HEK293 (cell line): ENCODE results near the gene UBAC2.

Source experiments
- CTCF ChIA-PET: fragments of 350-600 bp; formaldehyde crosslinking; extraction: SDS; loops from one replicate; lab custom pipeline; 2021; ENCODE audit warnings: antibody characterized with exemption; lab: Yijun Ruan, JAX
- POLR2A ChIA-PET: fragments of 300-600 bp; formaldehyde crosslinking; extraction: SDS; loops from one replicate; lab custom pipeline; 2020; ENCODE audit warnings: antibody characterized with exemption, inconsistent platforms; lab: Yijun Ruan, JAX
- H3K27ac ChIP-seq: fragments of 200-500 bp; sonication (Bioruptor generic); 2 replicates; pipeline ENCODE4 v1.5.1; 2014; ENCODE audit warnings: low read depth, low read length, control low read depth, inconsistent platforms; ENCODE audit errors: extremely low read depth
- H3K36me3 ChIP-seq, 2 experiments: fragments of 200-500 bp in 1 of 2; sonication (Bioruptor generic) in 1 of 2; 1 replicate in 1 of 2; 2 replicates in 1 of 2; pipeline ENCODE4 v1.5.1; 2014 to 2017; ENCODE audit warnings: inconsistent platforms in 2 of 2, low read length in 2 of 2; ENCODE audit not compliant: control insufficient read depth in 2 of 2, insufficient read depth in 1 of 2
- H3K4me1 ChIP-seq: fragments of 200-500 bp; sonication (Bioruptor generic); 2 replicates; pipeline ENCODE4 v1.5.1; 2014; ENCODE audit warnings: mild to moderate bottlenecking, low read length, inconsistent platforms; ENCODE audit not compliant: control insufficient read depth, insufficient read depth
- H3K4me3 ChIP-seq: 2 replicates; pipeline ENCODE4 v1.5.1; 2011; ENCODE audit warnings: low read depth, mild to moderate bottlenecking, control low read depth, low read length, moderate library complexity
- H3K9me3 ChIP-seq: fragments of 200-500 bp; sonication (Bioruptor generic); 2 replicates; pipeline ENCODE4 v1.5.1; 2014; ENCODE audit warnings: low read depth, low read length, inconsistent platforms; ENCODE audit not compliant: control insufficient read depth, insufficient read depth
- GFI1B ChIP-seq: fragments of 450-650 bp; formaldehyde crosslinking; IDR thresholded peaks from 2 replicates; pipeline ENCODE4 v1.5.1; 2016; ENCODE audit warnings: missing biosample characterization, missing genetic modification characterization
- KLF1 ChIP-seq: fragments of 450-650 bp; formaldehyde crosslinking; IDR thresholded peaks from 2 replicates; pipeline ENCODE4 v1.5.1; 2016; ENCODE audit warnings: missing biosample characterization, missing genetic modification characterization
- RBAK ChIP-seq: fragments of 450-650 bp; formaldehyde crosslinking; IDR thresholded peaks from 2 replicates; pipeline ENCODE4 v1.5.1; 2016; ENCODE audit warnings: missing biosample characterization, missing genetic modification characterization
- REPIN1 ChIP-seq: fragments of 450-650 bp; formaldehyde crosslinking; IDR thresholded peaks from 2 replicates; pipeline ENCODE4 v1.5.1; 2017; ENCODE audit warnings: missing biosample characterization, missing genetic modification characterization, low read depth
- ZBTB49 ChIP-seq: fragments of 450-650 bp; formaldehyde crosslinking; IDR thresholded peaks from 2 replicates; pipeline ENCODE4 v1.5.1; 2016; ENCODE audit warnings: missing biosample characterization, missing genetic modification characterization, low read depth
- ZNF148 ChIP-seq: fragments of 450-650 bp; formaldehyde crosslinking; IDR thresholded peaks from 2 replicates; pipeline ENCODE4 v1.5.0; 2017; ENCODE audit warnings: missing biosample characterization, missing genetic modification characterization, borderline replicate concordance
- ZNF16 ChIP-seq: fragments of 450-650 bp; formaldehyde crosslinking; IDR thresholded peaks from 2 replicates; pipeline ENCODE4 v1.5.1; 2016; ENCODE audit warnings: low read depth, missing biosample characterization, missing genetic modification characterization
- ZNF174 ChIP-seq: fragments of 450-650 bp; formaldehyde crosslinking; IDR thresholded peaks from 2 replicates; pipeline ENCODE4 v1.5.0; 2017; ENCODE audit warnings: missing biosample characterization, mild to moderate bottlenecking, missing genetic modification characterization
- ZNF184 ChIP-seq: fragments of 450-650 bp; IDR thresholded peaks from 2 replicates; pipeline ENCODE4 v1.5.1; 2018; ENCODE audit warnings: missing biosample characterization, mild to moderate bottlenecking, missing genetic modification characterization
- ZNF2 ChIP-seq: fragments of 450-650 bp; formaldehyde crosslinking; IDR thresholded peaks from 2 replicates; pipeline ENCODE4 v1.5.1; 2016; ENCODE audit warnings: missing biosample characterization, missing genetic modification characterization
- ZNF214 ChIP-seq: fragments of 450-650 bp; formaldehyde crosslinking; IDR thresholded peaks from 2 replicates; pipeline ENCODE4 v1.5.1; 2017; ENCODE audit warnings: missing biosample characterization, mild to moderate bottlenecking, missing genetic modification characterization, borderline replicate concordance
- ZNF350 ChIP-seq: fragments of 450-650 bp; formaldehyde crosslinking; IDR thresholded peaks from 2 replicates; pipeline ENCODE4 v1.5.0; 2017; ENCODE audit warnings: missing biosample characterization, mild to moderate bottlenecking, missing genetic modification characterization
- ZNF366 ChIP-seq: fragments of 450-650 bp; formaldehyde crosslinking; conservative IDR thresholded peaks from 2 replicates; pipeline ENCODE4 v1.5.1; 2016; ENCODE audit warnings: missing biosample characterization, missing genetic modification characterization
- ZNF433 ChIP-seq: fragments of 450-650 bp; formaldehyde crosslinking; IDR thresholded peaks from 2 replicates; pipeline ENCODE4 v1.5.1; 2016; ENCODE audit warnings: missing biosample characterization, missing genetic modification characterization, low read depth
- ZNF473 ChIP-seq: fragments of 450-650 bp; formaldehyde crosslinking; IDR thresholded peaks from 2 replicates; pipeline ENCODE4 v1.5.1; 2017; ENCODE audit warnings: missing biosample characterization, missing genetic modification characterization
- ZNF530 ChIP-seq: fragments of 450-650 bp; formaldehyde crosslinking; IDR thresholded peaks from 2 replicates; pipeline ENCODE4 v1.5.1; 2016; ENCODE audit warnings: low read depth, missing biosample characterization, missing genetic modification characterization
- ZNF664 ChIP-seq: fragments of 450-650 bp; formaldehyde crosslinking; IDR thresholded peaks from 2 replicates; pipeline ENCODE4 v1.5.1; 2016; ENCODE audit warnings: missing biosample characterization, missing genetic modification characterization
- ZNF670 ChIP-seq: fragments of 450-650 bp; formaldehyde crosslinking; IDR thresholded peaks from 2 replicates; pipeline ENCODE4 v1.5.1; 2016; ENCODE audit warnings: missing biosample characterization, missing genetic modification characterization, low read depth
- ZNF701 ChIP-seq: fragments of 450-650 bp; formaldehyde crosslinking; IDR thresholded peaks from 2 replicates; pipeline ENCODE4 v1.5.1; 2016; ENCODE audit warnings: missing biosample characterization, missing genetic modification characterization
- ZNF704 ChIP-seq: fragments of 450-650 bp; formaldehyde crosslinking; IDR thresholded peaks from 2 replicates; pipeline ENCODE4 v1.5.1; 2016; ENCODE audit warnings: missing biosample characterization, missing genetic modification characterization
- ZNF791 ChIP-seq: fragments of 450-650 bp; formaldehyde crosslinking; IDR thresholded peaks from 2 replicates; pipeline ENCODE4 v1.5.1; 2016; ENCODE audit warnings: missing biosample characterization, missing genetic modification characterization
- ZXDB ChIP-seq: fragments of 450-650 bp; formaldehyde crosslinking; IDR thresholded peaks from 2 replicates; pipeline ENCODE4 v1.5.1; 2016; ENCODE audit warnings: missing biosample characterization, missing genetic modification characterization
- TF ChIP-seq, protein P1 (sequence below): fragments of 450-650 bp; formaldehyde crosslinking; IDR thresholded peaks from 2 replicates; pipeline ENCODE4 v1.5.1; 2016; ENCODE audit warnings: missing biosample characterization, missing genetic modification characterization
- TF ChIP-seq, protein P2 (sequence below): fragments of 450-650 bp; formaldehyde crosslinking; IDR thresholded peaks from 2 replicates; pipeline ENCODE4 v1.5.1; 2017; ENCODE audit warnings: missing biosample characterization, missing genetic modification characterization

UBAC2 gene

DNA sequence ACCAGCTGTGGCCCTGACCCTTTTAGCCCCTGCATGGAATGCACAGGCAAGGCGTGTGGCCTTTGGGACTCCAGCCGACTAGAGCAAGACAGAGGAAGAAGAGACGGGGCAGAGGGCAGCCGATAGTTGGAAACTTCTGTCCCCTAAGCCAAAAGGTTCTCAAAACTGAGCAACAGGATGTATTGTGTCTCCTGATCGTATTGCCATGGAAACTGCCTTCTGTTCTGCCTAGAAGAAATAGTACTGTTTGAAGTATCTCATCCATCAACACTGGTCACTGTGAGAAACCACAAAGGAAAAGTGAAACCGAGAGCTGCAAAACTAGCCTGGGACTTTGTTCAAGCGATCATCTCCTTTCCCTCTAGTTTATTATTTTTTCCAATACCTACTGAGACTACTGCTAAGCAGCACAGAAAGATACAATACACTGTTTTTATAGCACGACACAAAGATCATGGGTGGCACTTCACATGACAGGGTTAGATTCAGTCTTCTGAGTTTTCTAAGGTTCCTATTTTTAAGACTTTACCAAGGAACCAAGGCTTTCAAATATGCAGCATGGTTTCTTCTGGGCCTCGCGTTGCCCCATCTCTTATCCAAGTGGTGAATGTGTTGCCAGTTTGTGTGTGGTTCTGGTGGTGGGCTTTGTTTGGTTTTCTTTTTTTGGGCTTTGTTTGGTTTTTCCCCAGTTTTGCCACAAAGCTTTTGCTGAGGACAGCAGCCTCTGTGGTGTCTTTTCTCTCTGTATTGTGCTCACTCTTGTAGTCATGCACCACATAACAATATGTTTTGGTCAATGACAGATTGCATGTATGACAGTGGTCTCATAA is 155.8 kb downstream of the UBAC2 start:
- Histone ChIP-seq H3K36me3 (peaks cover 0 to 20% of the 10 kb centered on the region in 2 experiments; a peak in 1 of 3 replicates), H3K4me1 (no peaks in the 10 kb centered on the region), H3K9me3 (no peaks in the 10 kb centered on the region), H3K4me3 (no peak overlapping the region), H3K27ac (no peak overlapping the region)
- POLR2A ChIA-PET: no interaction called here
- CTCF ChIA-PET: no interaction called here
- TF ChIP-seq ZNF214 (tag by site-specific recombination): no peak
- no peak for TF ChIP-seq ZNF148
- TF ChIP-seq ZNF701 (tag by site-specific recombination): no peak
- no peak for TF ChIP-seq REPIN1 (tag by site-specific recombination)
- no peak for TF ChIP-seq ZBTB49
- no peak for TF ChIP-seq ZNF664 (tag by site-specific recombination)
- TF ChIP-seq ZNF16 (tag by site-specific recombination): no peak
- TF ChIP-seq ZNF791 (tag by site-specific recombination): no peak
- TF ChIP-seq, protein P1, sequence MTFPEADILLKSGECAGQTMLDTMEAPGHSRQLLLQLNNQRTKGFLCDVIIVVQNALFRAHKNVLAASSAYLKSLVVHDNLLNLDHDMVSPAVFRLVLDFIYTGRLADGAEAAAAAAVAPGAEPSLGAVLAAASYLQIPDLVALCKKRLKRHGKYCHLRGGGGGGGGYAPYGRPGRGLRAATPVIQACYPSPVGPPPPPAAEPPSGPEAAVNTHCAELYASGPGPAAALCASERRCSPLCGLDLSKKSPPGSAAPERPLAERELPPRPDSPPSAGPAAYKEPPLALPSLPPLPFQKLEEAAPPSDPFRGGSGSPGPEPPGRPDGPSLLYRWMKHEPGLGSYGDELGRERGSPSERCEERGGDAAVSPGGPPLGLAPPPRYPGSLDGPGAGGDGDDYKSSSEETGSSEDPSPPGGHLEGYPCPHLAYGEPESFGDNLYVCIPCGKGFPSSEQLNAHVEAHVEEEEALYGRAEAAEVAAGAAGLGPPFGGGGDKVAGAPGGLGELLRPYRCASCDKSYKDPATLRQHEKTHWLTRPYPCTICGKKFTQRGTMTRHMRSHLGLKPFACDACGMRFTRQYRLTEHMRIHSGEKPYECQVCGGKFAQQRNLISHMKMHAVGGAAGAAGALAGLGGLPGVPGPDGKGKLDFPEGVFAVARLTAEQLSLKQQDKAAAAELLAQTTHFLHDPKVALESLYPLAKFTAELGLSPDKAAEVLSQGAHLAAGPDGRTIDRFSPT: no peak
- TF ChIP-seq ZNF184 (tag by site-specific recombination): no peak
- no peak for TF ChIP-seq ZNF174 (tag by site-specific recombination)
- TF ChIP-seq ZNF433 (tag by site-specific recombination): no peak

- Histone ChIP-seq H3K4me1 (no peaks in the 10 kb centered on the region), H3K4me3 (no peak overlapping the region), H3K27ac (no peak overlapping the region), H3K36me3 (peaks cover 0 to 23% of the 10 kb centered on the region in 2 experiments; a peak in 1 of 3 replicates), H3K9me3 (no peaks in the 10 kb centered on the region)
- TF ChIP-seq ZNF350 (tag by site-specific recombination): no peak
- no peak for TF ChIP-seq ZNF670 (tag by site-specific recombination)
- no peak for TF ChIP-seq ZNF473 (tag by site-specific recombination)
- TF ChIP-seq, protein P2, sequence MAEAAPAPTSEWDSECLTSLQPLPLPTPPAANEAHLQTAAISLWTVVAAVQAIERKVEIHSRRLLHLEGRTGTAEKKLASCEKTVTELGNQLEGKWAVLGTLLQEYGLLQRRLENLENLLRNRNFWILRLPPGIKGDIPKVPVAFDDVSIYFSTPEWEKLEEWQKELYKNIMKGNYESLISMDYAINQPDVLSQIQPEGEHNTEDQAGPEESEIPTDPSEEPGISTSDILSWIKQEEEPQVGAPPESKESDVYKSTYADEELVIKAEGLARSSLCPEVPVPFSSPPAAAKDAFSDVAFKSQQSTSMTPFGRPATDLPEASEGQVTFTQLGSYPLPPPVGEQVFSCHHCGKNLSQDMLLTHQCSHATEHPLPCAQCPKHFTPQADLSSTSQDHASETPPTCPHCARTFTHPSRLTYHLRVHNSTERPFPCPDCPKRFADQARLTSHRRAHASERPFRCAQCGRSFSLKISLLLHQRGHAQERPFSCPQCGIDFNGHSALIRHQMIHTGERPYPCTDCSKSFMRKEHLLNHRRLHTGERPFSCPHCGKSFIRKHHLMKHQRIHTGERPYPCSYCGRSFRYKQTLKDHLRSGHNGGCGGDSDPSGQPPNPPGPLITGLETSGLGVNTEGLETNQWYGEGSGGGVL (tag by site-specific recombination): no peak
- TF ChIP-seq KLF1: no peak
- TF ChIP-seq ZNF530: no peak
- TF ChIP-seq ZNF2 (tag by site-specific recombination): no peak
- no peak for TF ChIP-seq ZNF704
- no peak for TF ChIP-seq ZXDB (tag by site-specific recombination)
- TF ChIP-seq ZNF366: no peak
- TF ChIP-seq ZNF16 (tag by site-specific recombination): no peak
- TF ChIP-seq RBAK (tag by site-specific recombination): no peak
- TF ChIP-seq ZNF184 (tag by site-specific recombination): no peak
- TF ChIP-seq GFI1B (tag by site-specific recombination): no peak
- ChIA-PET CTCF (no interaction called here), POLR2A (no interaction called here)
Measured at GRCh38 chr13:99357131-99357596, 156.5 kb downstream of the UBAC2 start.
